IPS-18c (cell line): ENCODE results near the gene PPCS.
A peak's percentile ranks its signal among the peaks of the same experiment; 100 is the strongest.
"Not testable (repeated sequence)": the region's sequence is repeated elsewhere in the genome, so short reads cannot be mapped to it uniquely, and the experiment has no call there.

Experiments used
- H3K4me3 ChIP-seq: 2 replicates; pipeline ENCODE4 v1.7.0; 2013; ENCODE audit warnings: low read depth, mild to moderate bottlenecking, low read length, moderate library complexity; ENCODE audit not compliant: insufficient read depth
- H3K9me3 ChIP-seq: one replicate; pipeline ENCODE4 v1.6.1; 2013; ENCODE audit warnings: mild to moderate bottlenecking, low read length, moderate library complexity; ENCODE audit not compliant: control insufficient read depth, insufficient read depth

Gene PPCS

DNA sequence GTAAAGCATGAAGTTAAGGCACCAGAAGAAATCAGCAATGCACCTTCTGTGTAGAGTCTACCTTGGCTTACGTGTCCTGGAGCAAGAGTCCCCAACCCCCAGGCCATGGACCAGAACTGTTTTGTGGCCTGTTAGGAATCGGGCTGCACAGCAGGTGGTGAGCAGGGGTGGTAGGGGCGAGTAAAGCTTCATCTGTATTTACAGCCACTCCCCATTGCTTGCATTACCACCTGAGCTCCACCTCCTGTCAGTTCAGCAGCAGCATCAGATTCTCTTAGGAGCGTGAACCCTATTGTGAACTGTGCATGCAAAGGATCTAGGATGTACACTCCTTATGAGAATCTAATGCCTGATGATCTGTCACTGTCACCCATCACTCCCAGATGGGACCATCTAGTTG lies 22.0 kb upstream of the PPCS start:
- H3K9me3 ChIP-seq = peaks cover 2% of the 10 kb centered on the region
- H3K4me3 ChIP-seq = no peak overlapping the region

DNA sequence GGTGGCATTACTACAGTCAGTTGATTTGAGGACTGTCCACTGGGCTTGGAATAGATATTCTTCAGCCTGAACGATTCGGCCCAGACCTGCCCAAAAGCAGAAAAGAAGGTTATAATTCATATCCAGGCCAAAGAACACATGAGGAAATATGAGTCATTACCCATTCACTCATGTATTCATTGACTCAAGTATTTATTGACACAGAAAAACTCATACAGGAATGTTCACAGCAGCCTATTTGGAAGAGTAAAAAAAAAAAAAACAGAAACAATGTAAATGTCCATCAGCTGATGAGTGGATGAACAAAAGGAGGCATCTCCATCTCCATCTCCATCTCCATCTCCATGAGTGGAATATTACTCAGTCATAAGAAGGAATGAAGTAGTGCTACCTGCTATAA lies 16.4 kb upstream of the PPCS start:
- Histone ChIP-seq H3K9me3 (no peaks in the 10 kb centered on the region), H3K4me3 (no peak overlapping the region)

DNA sequence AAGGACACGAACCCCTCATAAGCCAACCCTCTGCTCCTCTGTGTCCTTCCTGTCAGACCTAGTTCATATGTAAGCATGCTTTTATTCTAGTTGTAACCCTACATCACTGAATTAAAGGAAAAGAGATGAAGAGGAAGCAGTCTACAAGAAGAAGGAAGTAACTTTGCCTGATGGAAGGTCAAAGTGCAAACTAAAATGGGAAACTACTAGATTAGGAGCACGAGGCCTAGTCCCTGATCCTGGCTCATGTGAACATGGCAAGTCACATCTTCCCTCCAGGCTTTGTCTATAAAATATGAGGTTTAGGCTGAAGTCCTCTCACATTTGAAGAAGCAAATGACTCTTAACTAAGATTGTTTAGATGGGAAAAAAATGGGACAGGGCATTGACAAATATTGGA lies 13.7 kb upstream of the PPCS start:
- Histone ChIP-seq H3K4me3 (no peak overlapping the region), H3K9me3 (no peaks in the 10 kb centered on the region)

DNA sequence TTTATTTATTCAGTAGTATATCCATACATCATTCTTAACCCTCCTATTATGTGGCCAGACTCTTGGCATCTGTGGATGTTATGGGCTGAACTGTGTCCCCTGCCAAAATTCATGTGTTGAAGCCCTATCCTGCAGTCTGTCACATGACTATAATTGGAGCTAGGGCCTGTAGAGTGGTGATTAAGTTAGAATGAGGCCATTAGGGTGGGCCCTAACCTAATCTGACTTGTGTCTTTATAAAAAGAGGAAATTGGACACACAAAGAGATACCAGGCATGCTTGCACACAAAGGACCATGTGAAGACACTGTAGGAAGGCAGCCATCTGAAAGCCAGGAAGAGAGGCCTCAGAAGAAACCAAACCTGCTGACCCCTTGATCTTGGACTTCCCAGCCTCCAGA lies 7.1 kb upstream of the PPCS start:
- Histone ChIP-seq H3K9me3 (no peaks in the 10 kb centered on the region), H3K4me3 (no peak overlapping the region)

DNA sequence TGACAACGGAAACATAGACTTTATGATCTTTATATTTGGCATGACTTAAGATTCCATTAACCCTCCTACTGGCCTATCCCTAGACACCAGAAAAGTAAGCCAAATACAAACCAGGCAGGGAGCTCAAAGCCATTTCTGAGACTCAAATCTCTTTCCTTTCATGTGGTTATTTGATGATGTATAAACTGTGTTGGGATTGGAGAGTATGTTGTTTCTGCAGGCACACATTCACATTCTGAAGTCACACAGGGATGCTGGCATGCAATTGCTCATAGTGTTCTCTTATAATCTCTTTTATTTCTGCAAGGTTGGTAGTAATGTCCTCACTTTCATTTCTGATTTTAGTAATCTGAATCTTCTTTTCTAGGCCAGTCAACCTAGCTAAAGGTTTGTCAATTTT lies 6.3 kb upstream of the PPCS start:
- Histone ChIP-seq H3K9me3 (no peaks in the 10 kb centered on the region), H3K4me3 (no peak overlapping the region)

DNA sequence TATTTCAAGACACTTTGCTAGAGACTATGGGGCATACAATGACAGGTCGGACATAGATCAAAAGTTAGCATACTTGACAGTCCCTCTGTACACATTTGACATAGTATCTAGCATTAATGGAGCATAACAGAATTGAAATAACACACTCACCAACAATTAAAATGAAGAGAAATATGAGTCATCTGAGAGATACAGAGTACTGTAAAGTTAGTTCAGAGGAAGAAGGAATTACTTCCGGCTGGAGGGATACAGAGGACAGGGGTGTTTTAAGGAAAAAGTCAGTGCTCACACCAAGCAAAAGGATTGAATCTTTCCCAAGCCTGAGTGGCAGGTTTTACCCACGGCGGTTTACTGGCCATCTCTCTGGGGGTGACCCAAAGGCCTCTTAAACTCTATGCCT lies 3.0 kb upstream of the PPCS start:
- Histone ChIP-seq H3K9me3 (no peaks in the 10 kb centered on the region), H3K4me3 (no peak overlapping the region)

DNA sequence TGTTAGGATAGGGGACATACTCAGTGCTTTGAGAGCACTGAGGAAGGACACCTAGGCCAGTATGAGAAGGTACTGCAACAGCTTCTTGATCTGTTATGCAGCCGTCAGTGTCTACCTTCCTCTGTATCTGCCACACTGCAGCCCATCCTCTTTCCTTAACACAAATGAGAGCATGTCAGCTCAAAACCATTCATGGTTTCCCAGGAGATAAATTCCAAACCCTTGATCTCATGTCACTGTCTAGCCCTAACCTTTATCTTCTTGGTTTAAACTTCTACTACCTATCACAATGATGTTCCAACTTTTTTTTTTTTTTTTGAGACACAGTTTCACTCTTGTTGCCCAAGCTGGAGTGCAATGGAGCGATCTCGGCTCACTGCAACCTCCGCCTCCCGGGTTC lies 1.9 kb upstream of the PPCS start:
- Histone ChIP-seq H3K9me3 (no peaks in the 10 kb centered on the region), H3K4me3 (no peak overlapping the region)

DNA sequence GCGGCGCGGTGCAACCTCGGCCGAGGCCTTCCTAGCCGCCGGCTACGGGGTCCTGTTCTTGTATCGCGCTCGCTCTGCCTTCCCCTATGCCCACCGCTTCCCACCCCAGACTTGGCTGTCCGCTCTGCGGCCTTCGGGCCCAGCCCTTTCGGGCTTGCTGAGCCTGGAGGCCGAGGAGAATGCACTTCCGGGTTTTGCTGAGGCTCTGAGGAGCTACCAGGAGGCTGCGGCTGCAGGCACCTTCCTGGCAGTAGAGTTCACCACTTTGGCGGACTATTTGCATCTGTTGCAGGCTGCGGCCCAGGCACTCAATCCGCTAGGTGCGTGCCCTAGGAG lies 379 bp downstream of the PPCS start:
- Histone ChIP-seq H3K4me3 (peak overlapping the region; percentile 80), H3K9me3 (no peaks in the 10 kb centered on the region)

DNA sequence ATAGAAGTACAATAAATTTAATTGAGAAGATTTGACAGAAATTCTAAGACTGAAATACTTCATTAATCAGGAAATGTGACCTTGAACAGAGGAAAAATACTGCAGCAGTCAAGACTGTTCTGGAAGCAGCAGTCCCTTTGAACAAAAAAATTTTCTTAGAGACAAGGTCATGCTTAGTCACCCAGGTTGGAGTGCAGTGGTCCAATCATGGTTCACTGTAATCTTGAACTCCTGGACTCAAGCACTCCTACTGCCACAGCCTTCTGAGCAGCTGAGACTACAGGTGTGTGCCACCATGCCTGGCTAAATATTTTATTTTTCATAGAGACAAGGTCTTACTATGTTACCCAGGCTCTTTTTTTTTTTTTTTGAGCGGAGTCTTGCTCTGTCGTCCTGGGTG lies 4.9 kb downstream of the PPCS start:
- Histone ChIP-seq H3K9me3 (no peaks in the 10 kb centered on the region), H3K4me3 (no peak overlapping the region)

DNA sequence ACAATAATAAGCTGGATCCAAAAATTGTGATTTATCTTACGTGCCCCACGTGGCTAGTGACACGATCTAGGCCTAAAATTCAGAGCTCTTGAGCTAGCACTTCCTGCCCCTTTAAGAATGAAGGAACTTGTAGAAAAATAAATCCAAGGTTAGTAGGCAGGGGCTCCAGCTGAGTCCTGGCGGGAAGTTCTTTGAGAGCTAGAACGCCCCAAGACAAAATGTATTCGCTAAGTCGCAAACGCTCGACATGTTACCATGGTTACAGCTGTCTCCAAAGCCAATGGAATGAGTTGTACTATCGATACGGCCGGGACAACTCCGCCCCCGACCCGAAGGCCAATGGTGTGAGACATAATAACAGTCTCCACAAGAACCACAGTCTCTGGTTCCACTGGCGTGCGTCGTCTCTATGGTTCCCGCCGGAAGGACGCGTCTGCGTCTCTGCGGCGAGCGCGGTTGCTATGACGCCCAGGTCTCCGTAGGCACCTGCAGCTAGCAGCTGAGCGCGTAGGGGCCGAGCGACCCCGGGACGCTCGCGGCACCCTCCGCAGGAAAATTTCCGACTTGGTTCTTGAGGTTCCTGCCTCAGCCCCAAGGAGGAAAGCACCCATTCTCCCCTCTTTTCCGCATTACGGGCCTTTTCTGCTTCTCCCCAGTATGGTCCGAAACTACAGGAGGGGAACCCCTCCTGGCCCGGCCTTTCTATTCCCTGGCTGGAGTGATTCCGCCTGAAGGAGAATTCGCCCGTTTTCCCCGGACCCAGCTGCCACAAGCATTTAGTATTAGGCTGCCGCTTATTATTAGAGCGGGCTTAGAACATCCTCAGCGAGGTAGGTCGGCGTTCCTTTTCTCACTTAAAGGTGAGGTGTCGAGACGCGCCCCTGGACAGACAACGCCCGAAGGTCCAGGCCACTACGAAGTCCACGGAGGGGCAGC lies 6.8 kb downstream of the PPCS start, which contains the start of gene CCDC30:
CCDC30 (plus strand) TSS at position 459 of the 936 bp plus-strand sequence. CDS start 17,266 bp downstream, outside the sequence.
- H3K9me3 ChIP-seq = no peaks in the 10 kb centered on the region
- peak within 1 kb of the TSS; percentile 52 for H3K4me3 ChIP-seq

DNA sequence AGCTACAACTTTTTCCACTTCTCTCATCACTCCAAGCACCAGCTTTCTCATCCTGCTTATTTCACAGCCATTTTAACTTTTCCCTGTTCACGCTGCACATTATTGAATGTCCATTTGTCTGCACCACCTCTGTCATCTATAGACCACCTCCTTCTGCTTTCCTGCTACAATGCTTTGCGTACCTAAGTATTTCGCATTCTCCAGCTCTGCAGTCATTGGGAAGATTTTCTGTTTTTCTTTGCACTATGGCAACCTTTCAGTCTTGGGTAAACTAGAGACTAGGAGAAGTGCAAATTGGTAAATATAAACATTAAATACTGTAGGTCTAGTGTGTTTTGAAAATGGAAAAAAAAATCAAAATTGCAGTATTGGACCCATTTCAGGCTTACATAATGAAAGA lies 7.6 kb downstream of the PPCS start:
- H3K4me3 ChIP-seq = peak overlapping the region; percentile 52

DNA sequence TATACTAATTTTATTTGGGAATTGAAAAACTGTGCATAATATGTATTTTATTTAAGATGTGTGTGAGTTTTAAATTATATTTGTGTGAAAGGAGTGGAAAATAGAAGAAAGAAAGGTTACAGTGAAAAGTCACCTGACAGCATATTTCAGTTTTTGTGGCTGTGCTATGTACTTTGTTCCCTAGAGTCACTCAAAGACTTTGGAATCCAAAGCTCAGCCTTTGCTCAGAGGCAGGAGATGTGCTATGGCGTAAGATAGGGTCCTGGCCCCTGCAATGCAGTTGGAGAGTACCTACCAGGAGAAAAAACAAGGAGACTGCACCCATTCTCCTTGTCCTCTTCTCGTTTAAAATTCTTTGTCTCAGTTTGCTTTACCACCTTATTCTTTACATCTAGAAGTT lies 9.7 kb downstream of the PPCS start:
- Histone ChIP-seq H3K9me3 (no peaks in the 10 kb centered on the region), H3K4me3 (no peak overlapping the region)

More for the DNA sequence above, 7.6 kb downstream of the PPCS start:
- H3K9me3 ChIP-seq = no peaks in the 10 kb centered on the region

DNA sequence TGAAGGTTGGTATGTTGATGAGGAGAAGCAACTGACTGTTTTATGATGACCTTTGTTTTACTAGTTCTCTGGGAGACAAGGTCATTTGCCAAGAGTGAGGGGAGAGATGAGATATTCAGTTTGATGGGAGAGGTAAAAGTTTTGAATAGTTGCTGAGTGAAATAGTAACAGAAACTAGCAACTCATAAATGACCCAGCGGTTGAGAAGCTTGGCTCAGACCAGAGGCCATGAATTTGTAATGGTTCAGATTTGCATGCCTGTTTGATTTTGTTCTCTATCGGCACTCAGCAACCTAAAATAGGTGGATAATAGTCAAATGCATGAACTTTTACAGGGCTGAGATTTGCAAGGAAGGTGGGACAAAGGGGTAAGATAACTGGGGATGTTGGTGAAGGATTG lies 13.4 kb downstream of the PPCS start:
- H3K9me3 ChIP-seq = no peaks in the 10 kb centered on the region
- H3K4me3 ChIP-seq = no peak overlapping the region

DNA sequence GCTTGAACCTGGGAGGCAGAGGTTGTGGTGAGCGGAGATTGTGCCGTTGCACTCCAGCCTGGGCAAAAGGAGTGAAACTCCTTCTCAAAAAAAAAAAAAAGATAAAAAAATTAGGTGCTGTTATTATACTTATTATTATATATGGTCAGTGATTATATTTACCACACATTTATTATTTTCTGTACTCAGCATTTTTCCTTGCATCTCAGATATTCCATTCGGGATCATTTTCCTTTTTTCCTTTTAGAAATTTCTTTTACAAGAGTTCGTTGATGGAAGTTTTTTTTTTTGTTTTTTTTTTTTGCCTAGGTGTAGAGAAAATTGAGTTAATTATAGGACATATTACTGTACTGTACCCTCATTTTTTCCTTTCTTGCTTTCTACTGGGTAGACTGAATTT lies 20.3 kb downstream of the PPCS start:
- no peaks in the 10 kb centered on the region for H3K9me3 ChIP-seq
- H3K4me3 ChIP-seq = no peak overlapping the region

DNA sequence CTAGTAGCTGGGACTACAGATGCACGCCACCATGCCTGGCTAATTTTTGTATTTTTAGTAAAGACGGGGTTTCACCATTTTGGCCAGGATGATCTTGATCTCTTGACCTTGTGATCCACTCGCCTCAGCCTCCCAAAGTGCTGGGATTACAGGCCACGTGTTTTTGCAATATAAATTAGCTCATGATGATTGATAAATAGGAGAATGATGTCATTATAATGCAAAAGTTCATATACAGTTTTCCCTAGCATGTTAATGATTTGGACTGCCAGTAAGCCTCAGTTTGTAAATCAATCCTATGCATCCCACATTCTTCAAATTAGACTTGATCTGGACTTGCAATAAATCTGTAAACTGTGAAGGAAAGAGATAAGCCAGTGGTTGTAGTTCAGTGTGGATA lies 21.0 kb downstream of the PPCS start:
- H3K9me3 ChIP-seq, H3K4me3 ChIP-seq: not testable (repeated sequence)

DNA sequence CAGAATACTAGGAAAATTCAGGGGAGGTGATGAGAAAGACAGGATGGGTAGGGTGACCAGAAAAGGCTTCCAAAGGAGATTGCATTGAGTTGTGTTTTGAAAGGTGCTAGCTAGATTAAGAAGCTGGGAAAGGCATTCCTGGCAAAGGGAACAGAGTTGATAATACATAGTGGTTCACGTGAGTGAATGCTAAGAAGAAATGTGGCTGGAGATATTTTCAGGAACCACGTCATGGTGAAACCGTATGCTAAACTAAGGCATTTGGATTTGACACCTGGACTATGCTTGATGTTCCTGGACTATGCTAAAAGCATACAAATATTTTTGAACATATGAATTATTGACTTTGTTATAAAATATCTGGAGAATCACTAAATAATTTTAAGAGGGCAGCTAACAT lies 21.4 kb downstream of the PPCS start:
- no peaks in the 10 kb centered on the region for H3K9me3 ChIP-seq
- H3K4me3 ChIP-seq = no peak overlapping the region

DNA sequence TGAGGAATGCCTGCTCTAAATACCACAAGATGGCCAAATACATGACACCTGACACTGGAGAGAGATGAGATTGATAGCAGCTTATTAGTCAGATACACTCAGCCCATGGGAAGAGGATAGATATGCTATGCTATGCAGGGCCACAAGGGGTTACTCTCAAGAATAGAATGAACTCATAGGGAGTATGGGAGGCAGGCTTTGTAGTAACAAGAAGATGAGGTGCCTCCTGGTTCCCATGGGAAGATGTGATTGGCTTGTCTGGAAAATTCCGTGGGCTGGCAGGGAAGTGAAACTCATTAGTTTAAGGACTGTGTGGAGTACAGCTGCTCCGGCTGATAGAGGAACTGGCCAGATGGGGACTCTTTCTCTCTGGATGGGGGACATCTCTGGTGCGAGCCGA lies 23.3 kb downstream of the PPCS start:
- H3K9me3 ChIP-seq = no peaks in the 10 kb centered on the region
- no peak overlapping the region for H3K4me3 ChIP-seq

DNA sequence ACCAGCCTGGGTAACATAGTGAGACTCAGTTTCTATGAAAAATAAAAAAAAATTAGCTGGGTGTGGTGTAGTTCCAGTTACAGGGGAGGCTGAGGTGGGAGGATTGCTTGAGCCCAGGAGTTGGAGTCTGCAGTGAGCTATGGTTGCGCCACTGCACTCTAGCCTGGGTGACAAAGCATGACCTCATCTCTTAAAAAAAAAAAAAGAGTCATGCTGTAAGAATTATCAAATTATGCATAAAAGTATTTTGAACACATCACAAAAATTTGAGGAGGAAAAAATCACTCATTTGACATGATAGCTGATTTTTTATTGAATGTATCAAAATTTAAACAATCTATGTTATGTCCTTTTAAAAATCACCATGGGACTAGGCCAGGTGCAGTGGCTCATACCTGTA lies 24.6 kb downstream of the PPCS start:
- no peaks in the 10 kb centered on the region for H3K9me3 ChIP-seq
- no peak overlapping the region for H3K4me3 ChIP-seq

DNA sequence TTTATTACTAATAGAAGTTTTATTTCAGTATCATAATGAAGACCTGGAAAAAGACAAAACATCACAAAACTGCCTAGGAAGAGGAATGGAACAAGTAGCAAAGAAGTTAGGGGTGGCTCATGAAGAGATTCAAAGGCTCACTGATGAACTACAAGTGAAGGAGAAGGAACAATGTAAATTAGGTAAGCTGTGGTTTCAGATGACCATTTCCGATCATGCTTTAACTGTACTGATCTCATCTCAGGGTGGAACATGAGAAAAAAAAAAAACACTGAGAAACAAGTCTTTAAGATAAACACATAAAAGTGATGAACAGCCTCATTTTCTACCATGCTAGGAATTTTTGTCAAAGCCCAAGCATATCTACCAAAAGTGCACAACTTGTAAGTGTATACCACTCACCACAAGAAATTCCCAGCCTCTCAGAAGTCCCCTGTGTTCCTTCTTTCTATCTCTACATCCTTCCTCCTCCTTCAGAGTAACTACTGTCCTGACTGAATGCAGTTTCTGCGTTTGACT lies 26.4 kb downstream of the PPCS start:
- Histone ChIP-seq H3K4me3 (no peak overlapping the region), H3K9me3 (no peaks in the 10 kb centered on the region)
